PC-9 (cell line): ENCODE measurements around the gene GIT1.

Source experiments
- EZH2 ChIP-seq: fragments of 200-600 bp; sonication (generic); IDR thresholded peaks from 2 replicates; pipeline ENCODE4 v1.8.0; 2017; ENCODE audit warnings: antibody characterized with exemption, low read depth
- TF ChIP-seq, protein P1 (sequence below): fragments of 200-600 bp; sonication (generic); conservative IDR thresholded peaks from 2 replicates; pipeline ENCODE4 v1.6.1; 2017; ENCODE audit warnings: mixed run types, antibody characterized with exemption, mild to moderate bottlenecking, moderate library complexity

GRCh38 chr17:29555840-29556239 lies 33.6 kb downstream of the GIT1 start:
- TF ChIP-seq, protein P1, sequence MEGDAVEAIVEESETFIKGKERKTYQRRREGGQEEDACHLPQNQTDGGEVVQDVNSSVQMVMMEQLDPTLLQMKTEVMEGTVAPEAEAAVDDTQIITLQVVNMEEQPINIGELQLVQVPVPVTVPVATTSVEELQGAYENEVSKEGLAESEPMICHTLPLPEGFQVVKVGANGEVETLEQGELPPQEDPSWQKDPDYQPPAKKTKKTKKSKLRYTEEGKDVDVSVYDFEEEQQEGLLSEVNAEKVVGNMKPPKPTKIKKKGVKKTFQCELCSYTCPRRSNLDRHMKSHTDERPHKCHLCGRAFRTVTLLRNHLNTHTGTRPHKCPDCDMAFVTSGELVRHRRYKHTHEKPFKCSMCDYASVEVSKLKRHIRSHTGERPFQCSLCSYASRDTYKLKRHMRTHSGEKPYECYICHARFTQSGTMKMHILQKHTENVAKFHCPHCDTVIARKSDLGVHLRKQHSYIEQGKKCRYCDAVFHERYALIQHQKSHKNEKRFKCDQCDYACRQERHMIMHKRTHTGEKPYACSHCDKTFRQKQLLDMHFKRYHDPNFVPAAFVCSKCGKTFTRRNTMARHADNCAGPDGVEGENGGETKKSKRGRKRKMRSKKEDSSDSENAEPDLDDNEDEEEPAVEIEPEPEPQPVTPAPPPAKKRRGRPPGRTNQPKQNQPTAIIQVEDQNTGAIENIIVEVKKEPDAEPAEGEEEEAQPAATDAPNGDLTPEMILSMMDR, result no peak
- no peak for TF ChIP-seq EZH2
